GM12875 (cell line): ENCODE results near the gene SCAND1.

Experiments
- H3K4me3 ChIP-seq: one replicate; pipeline ENCODE4 v1.5.1; 2011; ENCODE audit warnings: low read depth, low read length, control low read depth
- CTCF ChIP-seq: IDR thresholded peaks from 2 replicates; pipeline ENCODE4 v1.5.1; 2011; ENCODE audit warnings: low read depth, mild to moderate bottlenecking, control low read depth, inconsistent platforms, low read length, moderate library complexity, borderline replicate concordance; ENCODE audit not compliant: insufficient read depth

The SCAND1 gene

GRCh38 chr20:35904982-35905663 lies 49.2 kb downstream of the SCAND1 start:
- TF ChIP-seq CTCF, result no peak
- no peak overlapping the region for H3K4me3 ChIP-seq

- no peak overlapping the region for H3K4me3 ChIP-seq
These were observed 50.5 kb downstream of the SCAND1 start for GRCh38 chr20:35903843-35904242.

More at GRCh38 chr20:35903843-35904242, 50.5 kb downstream of the SCAND1 start:
- TF ChIP-seq CTCF, result no peak
